ENCODE data around the gene TMBIM6. TPM values are rescaled to one million over a fixed set of nuclear protein-coding genes. Genes with fewer than 3 reads are reported as not detected.

Gene TMBIM6
- total and polyA plus RNA-seq, 9 of the 15 experiments (the other 6 are each of a cell fraction or from before 2014, with no cell fraction given), result 147 to 1,288 (median 352) TPM

DNA sequence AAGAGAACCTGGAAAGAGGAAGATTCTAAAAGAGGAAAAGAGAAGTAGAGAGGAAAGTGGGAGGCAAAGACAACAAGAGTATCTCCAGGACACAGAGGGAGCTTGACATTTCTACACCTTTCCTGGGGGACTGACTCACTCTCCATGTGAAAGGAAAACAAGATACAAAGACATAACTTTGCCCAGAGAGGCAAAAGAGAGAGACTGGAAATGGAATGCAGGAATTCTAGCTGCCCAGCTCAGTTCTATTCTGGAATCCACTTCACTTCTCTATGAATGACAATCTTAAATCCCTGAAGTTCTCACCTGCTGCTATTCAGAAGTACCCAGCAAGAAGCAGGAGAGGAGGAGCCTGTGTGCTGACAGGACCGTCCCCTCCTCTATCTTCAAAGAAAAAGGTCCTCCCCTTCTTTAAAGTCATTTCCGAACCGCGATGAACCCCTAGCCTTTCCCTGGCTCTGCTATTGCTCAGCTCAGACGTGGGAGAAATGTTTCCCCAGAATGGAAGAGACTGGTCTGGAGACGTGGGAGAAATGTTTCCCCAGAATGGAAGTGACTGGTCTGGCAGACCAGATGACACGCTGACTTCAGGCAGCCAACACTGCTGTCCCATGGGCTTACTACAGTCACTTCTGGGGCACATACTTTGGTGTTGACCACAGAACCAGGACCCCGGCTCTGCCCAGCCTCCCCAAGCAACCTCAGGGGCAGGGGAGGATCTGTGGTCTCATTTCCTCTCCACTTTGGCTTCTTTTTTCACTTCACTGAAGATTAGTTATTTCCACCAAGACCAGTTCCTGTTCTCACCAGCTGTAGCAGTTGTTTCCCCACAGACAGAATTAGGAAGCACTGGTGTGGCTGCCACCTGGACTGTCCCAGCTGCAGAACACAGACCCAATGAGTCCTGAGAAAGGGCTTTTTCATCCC lies 42.5 kb upstream of the TMBIM6 start (continued):
- TF ChIP-seq, protein P1, sequence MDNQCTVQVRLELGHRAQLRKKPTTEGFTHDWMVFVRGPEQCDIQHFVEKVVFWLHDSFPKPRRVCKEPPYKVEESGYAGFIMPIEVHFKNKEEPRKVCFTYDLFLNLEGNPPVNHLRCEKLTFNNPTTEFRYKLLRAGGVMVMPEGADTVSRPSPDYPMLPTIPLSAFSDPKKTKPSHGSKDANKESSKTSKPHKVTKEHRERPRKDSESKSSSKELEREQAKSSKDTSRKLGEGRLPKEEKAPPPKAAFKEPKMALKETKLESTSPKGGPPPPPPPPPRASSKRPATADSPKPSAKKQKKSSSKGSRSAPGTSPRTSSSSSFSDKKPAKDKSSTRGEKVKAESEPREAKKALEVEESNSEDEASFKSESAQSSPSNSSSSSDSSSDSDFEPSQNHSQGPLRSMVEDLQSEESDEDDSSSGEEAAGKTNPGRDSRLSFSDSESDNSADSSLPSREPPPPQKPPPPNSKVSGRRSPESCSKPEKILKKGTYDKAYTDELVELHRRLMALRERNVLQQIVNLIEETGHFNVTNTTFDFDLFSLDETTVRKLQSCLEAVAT (IDR thresholded peaks at IDR 0.05), result no peak
- no peak for TF ChIP-seq SMAD3 (CRISPR knock-in tag; conservative IDR thresholded peaks at IDR 0.05)
- TF ChIP-seq ARID1B (IDR thresholded peaks at IDR 0.05), result peak; percentile 64
- TF ChIP-seq FOXK2 (conservative IDR thresholded peaks at IDR 0.05 in 1 of 2, IDR thresholded peaks at IDR 0.05 in 1 of 2; ENCODE audit: low read depth in 2 of 2), result peak; percentile 55 to 64; a peak in 3 of 4 replicates
- TF ChIP-seq ZNF263 (CRISPR knock-in tag; IDR thresholded peaks at IDR 0.05; ENCODE audit: borderline replicate concordance), result no peak
- no peak for TF ChIP-seq LEF1 (IDR thresholded peaks at IDR 0.05)
- peak; percentile 85 for TF ChIP-seq PRDM10 (IDR thresholded peaks at IDR 0.05; ENCODE audit: partially characterized antibody)
- TF ChIP-seq, protein P2, sequence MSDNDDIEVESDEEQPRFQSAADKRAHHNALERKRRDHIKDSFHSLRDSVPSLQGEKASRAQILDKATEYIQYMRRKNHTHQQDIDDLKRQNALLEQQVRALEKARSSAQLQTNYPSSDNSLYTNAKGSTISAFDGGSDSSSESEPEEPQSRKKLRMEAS (CRISPR knock-in tag; IDR thresholded peaks at IDR 0.05), result 0 out of 2 replicates have a peak, but pooled peaks have one; percentile 21
- TF ChIP-seq SETDB1 (IDR thresholded peaks at IDR 0.05; ENCODE audit: low read length), result no peak
- TF ChIP-seq CXXC5 (CRISPR knock-in tag; IDR thresholded peaks at IDR 0.05), result no peak
- peak; percentile 67; the same call in 1 of the 2 replicates for TF ChIP-seq SMARCE1 (IDR thresholded peaks at IDR 0.05)
- TF ChIP-seq WHSC1 (IDR thresholded peaks at IDR 0.05; ENCODE audit: low read length), result no peak
- no peak for TF ChIP-seq CBX8 (IDR thresholded peaks at IDR 0.05; ENCODE audit: borderline replicate concordance, extremely low read depth, low read depth, low read length, poor library complexity, severe bottlenecking)
- TF ChIP-seq ZNF444 (CRISPR knock-in tag; IDR thresholded peaks at IDR 0.05), result no peak
- TF ChIP-seq, protein P3, sequence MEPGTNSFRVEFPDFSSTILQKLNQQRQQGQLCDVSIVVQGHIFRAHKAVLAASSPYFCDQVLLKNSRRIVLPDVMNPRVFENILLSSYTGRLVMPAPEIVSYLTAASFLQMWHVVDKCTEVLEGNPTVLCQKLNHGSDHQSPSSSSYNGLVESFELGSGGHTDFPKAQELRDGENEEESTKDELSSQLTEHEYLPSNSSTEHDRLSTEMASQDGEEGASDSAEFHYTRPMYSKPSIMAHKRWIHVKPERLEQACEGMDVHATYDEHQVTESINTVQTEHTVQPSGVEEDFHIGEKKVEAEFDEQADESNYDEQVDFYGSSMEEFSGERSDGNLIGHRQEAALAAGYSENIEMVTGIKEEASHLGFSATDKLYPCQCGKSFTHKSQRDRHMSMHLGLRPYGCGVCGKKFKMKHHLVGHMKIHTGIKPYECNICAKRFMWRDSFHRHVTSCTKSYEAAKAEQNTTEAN (CRISPR knock-in tag; IDR thresholded peaks at IDR 0.05), result no peak
- no peak for TF ChIP-seq ETV1 (tag; conservative IDR thresholded peaks at IDR 0.05; ENCODE audit: low read depth)
- 0 out of 2 replicates have a peak, but pooled peaks have one; percentile 31 for TF ChIP-seq DPF2 (IDR thresholded peaks at IDR 0.05)
- no peak for TF ChIP-seq FOS (IDR thresholded peaks at IDR 0.05; ENCODE audit: extremely low read depth, insufficient read length)
- TF ChIP-seq HMGXB4 (CRISPR knock-in tag; IDR thresholded peaks at IDR 0.05), result no peak

All from K562 (cell line).